ENCODE data around the gene EPB42. TPM values are rescaled to one million over a fixed set of nuclear protein-coding genes. Genes with fewer than 3 reads are reported as not detected.
"Not testable (repeated sequence)": the region's sequence is repeated elsewhere in the genome, so short reads cannot be mapped to it uniquely, and the experiment has no call there.

EPB42 gene
- total and polyA plus RNA-seq, 5 donors: not detected

GRCh38 chr15:43197773-43198172 lies 23.0 kb downstream of the EPB42 start:
- intact Hi-C loops (cut with DNase I); DNase-seq; ATAC-seq; H3K4me1 ChIP-seq (ENCODE audit: control insufficient read depth, insufficient read depth, low read length); H3K9me3 ChIP-seq (ENCODE audit: control insufficient read depth, low read length); H3K4me3 ChIP-seq (ENCODE audit: low read length); H3K27me3 ChIP-seq (ENCODE audit: control insufficient read depth, insufficient read depth); H3K27ac ChIP-seq (ENCODE audit: low read length): not testable (repeated sequence)
- 77% methylated on average over 3 of the region's 3 CpGs for WGBS

GRCh38 chr15:43196760-43197548 lies 23.9 kb downstream of the EPB42 start:
- no peak for DNase-seq
- no peaks in the 10 kb centered on the region for H3K9me3 ChIP-seq (ENCODE audit: control insufficient read depth, low read length)
- H3K27me3 ChIP-seq (ENCODE audit: control insufficient read depth, insufficient read depth): no peaks in the 10 kb centered on the region
- no peak overlapping the region for H3K4me3 ChIP-seq (ENCODE audit: low read length)
- no peak overlapping the region for H3K27ac ChIP-seq (ENCODE audit: low read length)
- WGBS: 72% methylated on average over 10 of the region's 10 CpGs
- peak; percentile 52 to 61 for ATAC-seq
- intact Hi-C loops (cut with DNase I): no loop called here
- no peaks in the 10 kb centered on the region for H3K4me1 ChIP-seq (ENCODE audit: control insufficient read depth, insufficient read depth, low read length)

- ATAC-seq: no peak
- intact Hi-C loops (cut with DNase I): no loop called here
- Histone ChIP-seq H3K4me3 (ENCODE audit: low read length) (no peak overlapping the region), H3K4me1 (ENCODE audit: control insufficient read depth, insufficient read depth, low read length) (peaks cover 2% of the 10 kb centered on the region), H3K27ac (ENCODE audit: low read length) (no peak overlapping the region), H3K27me3 (ENCODE audit: control insufficient read depth, insufficient read depth) (no peaks in the 10 kb centered on the region), H3K9me3 (ENCODE audit: control insufficient read depth, low read length) (no peaks in the 10 kb centered on the region)
- WGBS: 68% methylated on average over 2 of the region's 2 CpGs
- DNase-seq: no peak
These were observed 26.0 kb downstream of the EPB42 start for GRCh38 chr15:43194795-43195194.

GRCh38 chr15:43193710-43194109 lies 27.1 kb downstream of the EPB42 start:
- DNase-seq (no peak), ATAC-seq (no peak)
- no peaks in the 10 kb centered on the region for H3K9me3 ChIP-seq (ENCODE audit: control insufficient read depth, low read length)
- H3K27me3 ChIP-seq (ENCODE audit: control insufficient read depth, insufficient read depth): no peaks in the 10 kb centered on the region
- intact Hi-C loops (cut with DNase I): no loop called here
- H3K27ac ChIP-seq (ENCODE audit: low read length): no peak overlapping the region
- H3K4me3 ChIP-seq (ENCODE audit: low read length): no peak overlapping the region
- H3K4me1 ChIP-seq (ENCODE audit: control insufficient read depth, insufficient read depth, low read length): peaks cover 3% of the 10 kb centered on the region
- WGBS: 95% methylated on average over 2 of the region's 2 CpGs

GRCh38 chr15:43190178-43190577 lies 30.6 kb downstream of the EPB42 start:
- Histone ChIP-seq H3K27ac (ENCODE audit: low read length) (peak overlapping the region; percentile 80), H3K4me1 (ENCODE audit: control insufficient read depth, insufficient read depth, low read length) (peaks cover 3% of the 10 kb centered on the region)

GRCh38 chr15:43189296-43189695 lies 31.5 kb downstream of the EPB42 start:
- intact Hi-C loops (cut with DNase I): no loop called here
- no peak overlapping the region for H3K4me3 ChIP-seq (ENCODE audit: low read length)
- peaks cover 3% of the 10 kb centered on the region for H3K4me1 ChIP-seq (ENCODE audit: control insufficient read depth, insufficient read depth, low read length)
- no peaks in the 10 kb centered on the region for H3K27me3 ChIP-seq (ENCODE audit: control insufficient read depth, insufficient read depth)
- ATAC-seq (no peak), DNase-seq (no peak)
- no peaks in the 10 kb centered on the region for H3K9me3 ChIP-seq (ENCODE audit: control insufficient read depth, low read length)
- WGBS: 71% methylated on average over 2 of the region's 2 CpGs
- H3K27ac ChIP-seq (ENCODE audit: low read length): peak overlapping the region; percentile 32

More at GRCh38 chr15:43190178-43190577, 30.6 kb downstream of the EPB42 start:
- 58% methylated on average over 1 of the region's 1 CpG for WGBS
- Histone ChIP-seq H3K9me3 (ENCODE audit: control insufficient read depth, low read length) (no peaks in the 10 kb centered on the region), H3K27me3 (ENCODE audit: control insufficient read depth, insufficient read depth) (no peaks in the 10 kb centered on the region), H3K4me3 (ENCODE audit: low read length) (no peak overlapping the region)
- intact Hi-C loops (cut with DNase I): no loop called here
- peak; percentile 63 to 84 (median 81) for DNase-seq
- no peak for ATAC-seq

GRCh38 chr15:43187544-43188155 lies 33.2 kb downstream of the EPB42 start:
- H3K27ac ChIP-seq (ENCODE audit: low read length): no peak overlapping the region
- intact Hi-C loops (cut with DNase I): no loop called here
- H3K4me3 ChIP-seq (ENCODE audit: low read length): no peak overlapping the region
- no peaks in the 10 kb centered on the region for H3K27me3 ChIP-seq (ENCODE audit: control insufficient read depth, insufficient read depth)
- WGBS: 66% methylated on average over 2 of the region's 2 CpGs
- peaks cover 3% of the 10 kb centered on the region for H3K4me1 ChIP-seq (ENCODE audit: control insufficient read depth, insufficient read depth, low read length)
- DNase-seq: no peak
- no peak for ATAC-seq
- H3K9me3 ChIP-seq (ENCODE audit: control insufficient read depth, low read length): no peaks in the 10 kb centered on the region

GRCh38 chr15:43186003-43186353 lies 34.8 kb downstream of the EPB42 start:
- intact Hi-C loops (cut with DNase I): no loop called here
- H3K4me1 ChIP-seq (ENCODE audit: control insufficient read depth, insufficient read depth, low read length): peaks cover 3% of the 10 kb centered on the region
- whole genome bisulfite sequencing: 4% methylated on average over 13 of the region's 13 CpGs
- DNase-seq (no peak), ATAC-seq (peak; percentile 7 to 23)
- H3K27ac ChIP-seq (ENCODE audit: low read length): peak overlapping the region; percentile 88
- no peaks in the 10 kb centered on the region for H3K9me3 ChIP-seq (ENCODE audit: control insufficient read depth, low read length)
- peak overlapping the region; percentile 86 for H3K4me3 ChIP-seq (ENCODE audit: low read length)
- H3K27me3 ChIP-seq (ENCODE audit: control insufficient read depth, insufficient read depth): no peaks in the 10 kb centered on the region

GRCh38 chr15:43185157-43186002 lies 35.4 kb downstream of the EPB42 start, which contains the start of gene CCNDBP1:
TSS of gene CCNDBP1 (plus strand) at chr15:43185403. CDS start at chr15:43185499, 96 bp downstream.
- peak within 1 kb of the TSS; percentile 86 for H3K4me3 ChIP-seq (ENCODE audit: low read length)
- WGBS: under 1% methylated on average over 69 of the region's 69 CpGs
- intact Hi-C loops (cut with DNase I): no loop called here
- DNase-seq (peak; percentile 98 to 99 (median 99)), ATAC-seq (peak; percentile 99)
- no peaks in the 10 kb centered on the region for H3K9me3 ChIP-seq (ENCODE audit: control insufficient read depth, low read length)
- H3K4me1 ChIP-seq (ENCODE audit: control insufficient read depth, insufficient read depth, low read length): peaks cover 3% of the 10 kb centered on the region
- peak within 1 kb of the TSS; percentile 88 for H3K27ac ChIP-seq (ENCODE audit: low read length)
- no peaks in the 10 kb centered on the region for H3K27me3 ChIP-seq (ENCODE audit: control insufficient read depth, insufficient read depth)

GRCh38 chr15:43184407-43185124 lies 36.3 kb downstream of the EPB42 start:
- H3K4me1 ChIP-seq (ENCODE audit: control insufficient read depth, insufficient read depth, low read length): no peaks in the 10 kb centered on the region
- WGBS: 63% methylated on average over 9 of the region's 9 CpGs
- ATAC-seq: peak; percentile 1 to 3

More at GRCh38 chr15:43184407-43185124, 36.3 kb downstream of the EPB42 start:
- Histone ChIP-seq H3K9me3 (ENCODE audit: control insufficient read depth, low read length) (no peaks in the 10 kb centered on the region), H3K4me3 (ENCODE audit: low read length) (no peak overlapping the region), H3K27ac (ENCODE audit: low read length) (peak overlapping the region; percentile 4), H3K27me3 (ENCODE audit: control insufficient read depth, insufficient read depth) (no peaks in the 10 kb centered on the region)
- peak in 1 of 3 donors; percentile 53 for DNase-seq
- intact Hi-C loops (cut with DNase I): no loop called here

Data from right cardiac atrium (tissue), 5 donors.